GM21528 (cell line): Measurements from ENCODE around the gene C7orf33.

Experiments used
- ATAC-seq: cut with Tn5 transposase; IDR thresholded peaks from one replicate; pipeline ENCODE4 v1.9.1; 2021; ENCODE audit warnings: mild to moderate bottlenecking, moderate library complexity; ENCODE audit not compliant: unreplicated experiment, low FRiP score

Gene C7orf33

GRCh38 chr7:148624735-148625134 is 34.2 kb downstream of the C7orf33 start:
- no peak for ATAC-seq

- no peak for ATAC-seq
These were observed 34.8 kb downstream of the C7orf33 start for GRCh38 chr7:148625342-148625741.

- no peak for ATAC-seq
These were observed 36.3 kb downstream of the C7orf33 start for GRCh38 chr7:148626828-148627227.

- ATAC-seq: no peak
These were observed 37.4 kb downstream of the C7orf33 start for GRCh38 chr7:148628011-148628410.

- no peak for ATAC-seq
These were observed 39.5 kb downstream of the C7orf33 start for GRCh38 chr7:148630078-148630477.

- no peak for ATAC-seq
These were observed 43.2 kb downstream of the C7orf33 start for GRCh38 chr7:148633761-148634160.

GRCh38 chr7:148637094-148637493 is 46.5 kb downstream of the C7orf33 start:
- no peak for ATAC-seq

- ATAC-seq: no peak
These were observed 55.3 kb downstream of the C7orf33 start for GRCh38 chr7:148645898-148646297.

GRCh38 chr7:148650232-148650858 is 59.8 kb downstream of the C7orf33 start:
- ATAC-seq: no peak

- ATAC-seq: no peak
These were observed 62.2 kb downstream of the C7orf33 start for GRCh38 chr7:148652773-148653172.

GRCh38 chr7:148657929-148658328 is 67.4 kb downstream of the C7orf33 start:
- no peak for ATAC-seq

GRCh38 chr7:148661471-148661870 is 70.9 kb downstream of the C7orf33 start:
- no peak for ATAC-seq

GRCh38 chr7:148662646-148663045 is 72.1 kb downstream of the C7orf33 start:
- no peak for ATAC-seq

- ATAC-seq: no peak
These were observed 73.8 kb downstream of the C7orf33 start for GRCh38 chr7:148664324-148664723.

- ATAC-seq: no peak
These were observed 74.7 kb downstream of the C7orf33 start for GRCh38 chr7:148665221-148665620.
